ENCODE data around the gene GEMIN4.
"Not testable (repeated sequence)": the region's sequence is repeated elsewhere in the genome, so short reads cannot be mapped to it uniquely, and the experiment has no call there.

The GEMIN4 gene

DNA sequence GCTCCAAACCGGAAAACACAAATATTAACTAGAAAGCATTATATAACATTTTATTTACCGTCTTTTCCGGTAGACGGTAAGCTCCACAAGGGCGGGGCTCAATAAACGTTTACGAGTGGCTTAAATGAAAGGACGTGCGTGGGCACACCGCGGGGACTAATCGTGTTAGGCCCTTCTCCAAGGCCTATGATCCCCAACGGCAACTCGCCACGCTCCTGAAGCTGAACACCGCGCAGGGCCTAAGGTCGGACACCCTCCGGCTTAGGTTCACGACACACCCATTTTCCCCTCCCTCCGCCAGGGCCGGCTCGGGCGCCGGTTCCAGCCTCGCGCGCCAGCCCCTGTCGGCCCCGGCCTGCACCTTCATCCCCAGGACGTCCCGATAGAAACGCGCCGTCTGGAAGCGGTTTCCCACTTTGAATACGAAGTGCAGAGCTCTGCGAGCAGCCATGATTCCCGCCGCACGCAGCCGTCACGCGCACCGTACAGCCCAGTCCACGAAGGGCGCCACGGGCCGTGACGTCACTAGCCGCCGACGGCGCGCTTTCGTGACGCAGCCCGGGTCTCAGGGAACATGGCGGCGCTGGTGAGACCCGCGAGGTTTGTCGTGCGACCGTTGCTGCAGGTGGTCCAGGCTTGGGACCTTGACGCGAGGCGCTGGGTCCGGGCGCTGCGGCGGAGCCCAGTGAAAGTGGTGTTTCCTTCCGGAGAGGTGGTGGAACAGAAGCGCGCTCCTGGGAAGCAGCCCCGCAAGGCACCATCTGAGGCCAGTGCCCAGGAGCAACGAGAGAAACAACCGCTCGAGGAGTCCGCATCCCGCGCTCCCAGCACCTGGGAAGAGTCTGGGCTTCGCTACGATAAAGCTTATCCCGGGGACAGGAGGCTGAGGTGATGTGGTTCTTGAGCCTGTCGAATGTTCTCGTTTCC is 30.0 kb upstream of the GEMIN4 start, which contains the start of the genes GLOD4 and MRM3:
Gene GLOD4 (minus strand): TSS at position 476 of the 927 bp plus-strand sequence. CDS start 25 bp downstream, at position 451.
Gene MRM3 (plus strand): TSS at position 549 of the 927 bp plus-strand sequence. CDS start 26 bp downstream, at position 575.
- FAIRE-seq, result peak; percentile 97
- DNase-seq (ENCODE audit: insufficient read length, low spot score), result peak; percentile 97

- DNase-seq (ENCODE audit: insufficient read length, low spot score) (no peak), FAIRE-seq (no peak)
Observed at GRCh38 chr17:778096-778495, 26.0 kb upstream of the GEMIN4 start.

DNA sequence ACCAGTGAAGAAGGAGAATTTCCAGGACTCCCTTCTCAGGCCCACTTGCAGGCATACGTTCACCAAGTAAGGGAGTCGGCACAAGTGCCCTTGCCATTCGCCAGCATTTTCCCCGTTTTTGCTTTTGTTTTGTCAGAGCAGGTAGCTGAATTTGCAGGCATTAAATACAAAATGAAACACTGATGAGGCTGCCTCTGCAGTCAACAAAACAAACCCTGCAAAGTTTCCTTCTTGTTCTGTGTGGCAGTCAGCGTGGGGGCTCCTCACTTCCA is 22.2 kb upstream of the GEMIN4 start:
- DNase-seq (ENCODE audit: insufficient read length, low spot score) (no peak), FAIRE-seq (no peak)

- FAIRE-seq (no peak), DNase-seq (ENCODE audit: insufficient read length, low spot score) (no peak)
Observed at GRCh38 chr17:773467-774312, 21.6 kb upstream of the GEMIN4 start.

GRCh38 chr17:773016-773415 is 21.0 kb upstream of the GEMIN4 start:
- FAIRE-seq (no peak), DNase-seq (ENCODE audit: insufficient read length, low spot score) (no peak)

- DNase-seq (ENCODE audit: insufficient read length, low spot score), result no peak
- no peak for FAIRE-seq
Observed at GRCh38 chr17:767076-767475, 15.0 kb upstream of the GEMIN4 start.

DNA sequence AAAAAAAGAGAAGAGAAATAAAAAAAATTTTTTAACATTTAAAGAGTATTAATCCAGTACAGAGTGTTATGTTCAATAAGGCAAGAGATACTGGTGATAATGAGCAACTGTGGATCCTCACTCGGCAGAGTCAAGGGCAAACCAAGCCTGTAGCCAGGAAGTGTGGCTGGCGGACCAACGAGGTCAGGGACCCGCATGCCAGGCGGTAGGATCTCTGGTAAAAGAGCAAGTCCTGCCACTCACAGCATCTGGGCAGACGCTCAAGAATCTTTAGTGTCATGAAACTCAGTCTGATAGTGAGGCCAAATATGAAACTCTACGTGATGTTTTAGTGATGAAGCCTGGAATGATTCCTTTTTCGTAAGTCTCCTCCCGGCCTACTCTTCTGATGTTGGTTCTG is 8.3 kb upstream of the GEMIN4 start:
- FAIRE-seq, result no peak
- no peak for DNase-seq (ENCODE audit: insufficient read length, low spot score)

DNA sequence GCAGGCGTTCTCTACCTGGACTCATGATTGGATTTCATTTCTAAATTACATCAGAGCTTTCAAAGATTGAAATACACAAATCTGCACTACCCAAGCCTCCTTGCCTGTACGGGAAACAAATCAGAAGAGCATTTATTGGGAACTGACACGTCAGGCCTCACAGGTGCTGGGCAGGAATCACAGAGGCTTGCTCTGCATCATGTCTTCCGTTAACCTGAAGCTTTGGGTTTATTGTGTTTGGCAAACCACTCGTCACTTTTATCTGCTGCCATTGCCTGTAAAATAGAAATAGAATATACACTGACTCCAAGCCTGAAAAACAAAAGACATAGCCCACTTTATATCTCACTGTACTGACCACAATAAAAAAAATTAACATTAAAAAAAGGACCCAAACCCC is 7.9 kb upstream of the GEMIN4 start:
- FAIRE-seq (no peak), DNase-seq (ENCODE audit: insufficient read length, low spot score) (no peak)

DNA sequence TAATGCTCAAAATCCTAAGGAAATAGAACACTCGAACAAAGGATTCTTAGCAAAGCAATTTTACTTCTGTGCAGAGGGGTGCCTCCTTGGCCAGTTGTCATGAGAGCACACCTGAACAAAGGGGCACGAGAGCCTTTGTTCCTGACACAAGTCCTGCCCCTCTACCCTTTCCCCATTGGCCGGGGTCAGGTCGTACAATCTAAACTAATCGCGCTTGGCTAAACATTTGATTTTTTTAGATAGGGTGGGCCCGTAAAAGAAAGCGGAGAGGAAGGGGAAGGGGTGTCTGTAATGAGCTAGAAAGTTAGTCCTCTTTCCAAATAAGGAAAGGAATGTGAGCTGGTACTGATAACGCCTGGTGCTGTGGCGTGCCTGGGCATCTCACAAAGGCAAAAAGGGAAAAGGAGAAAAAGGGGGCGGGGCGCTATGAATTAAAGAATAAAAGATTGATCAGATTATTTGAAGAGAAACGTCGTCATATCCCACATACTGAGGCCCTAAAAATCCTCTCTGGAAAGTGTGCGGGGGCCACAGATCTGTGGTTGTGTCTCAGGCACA is 4.0 kb upstream of the GEMIN4 start:
- not testable (repeated sequence) for FAIRE-seq; DNase-seq (ENCODE audit: insufficient read length, low spot score)

- FAIRE-seq, result peak; percentile 23
- DNase-seq (ENCODE audit: insufficient read length, low spot score), result not testable (repeated sequence)
Observed at GRCh38 chr17:755319-755961, 3.4 kb upstream of the GEMIN4 start.

DNA sequence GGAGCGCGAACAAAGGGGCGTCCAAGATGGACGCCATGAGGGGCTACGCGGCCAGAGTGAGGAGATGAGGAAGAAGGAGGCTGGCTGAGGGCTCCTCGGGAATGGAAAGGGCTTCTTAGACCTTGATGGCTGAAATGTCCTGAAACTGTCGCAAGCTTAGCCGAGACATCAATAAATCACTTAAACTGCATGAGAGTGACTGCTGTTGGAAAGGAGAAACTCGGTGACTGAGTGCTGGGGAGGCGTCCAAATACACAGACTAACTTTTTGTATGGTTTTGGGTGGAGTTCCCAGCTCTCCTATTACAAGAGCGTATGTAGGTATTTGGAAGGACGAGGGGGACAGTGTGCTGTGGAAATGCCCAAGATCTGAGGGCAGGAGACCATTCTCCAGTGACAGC is 1.4 kb upstream of the GEMIN4 start:
- DNase-seq (ENCODE audit: insufficient read length, low spot score), result no peak
- no peak for FAIRE-seq

- no peak for FAIRE-seq
- no peak for DNase-seq (ENCODE audit: insufficient read length, low spot score)
Observed at GRCh38 chr17:752620-753219, 656 bp upstream of the GEMIN4 start.

DNA sequence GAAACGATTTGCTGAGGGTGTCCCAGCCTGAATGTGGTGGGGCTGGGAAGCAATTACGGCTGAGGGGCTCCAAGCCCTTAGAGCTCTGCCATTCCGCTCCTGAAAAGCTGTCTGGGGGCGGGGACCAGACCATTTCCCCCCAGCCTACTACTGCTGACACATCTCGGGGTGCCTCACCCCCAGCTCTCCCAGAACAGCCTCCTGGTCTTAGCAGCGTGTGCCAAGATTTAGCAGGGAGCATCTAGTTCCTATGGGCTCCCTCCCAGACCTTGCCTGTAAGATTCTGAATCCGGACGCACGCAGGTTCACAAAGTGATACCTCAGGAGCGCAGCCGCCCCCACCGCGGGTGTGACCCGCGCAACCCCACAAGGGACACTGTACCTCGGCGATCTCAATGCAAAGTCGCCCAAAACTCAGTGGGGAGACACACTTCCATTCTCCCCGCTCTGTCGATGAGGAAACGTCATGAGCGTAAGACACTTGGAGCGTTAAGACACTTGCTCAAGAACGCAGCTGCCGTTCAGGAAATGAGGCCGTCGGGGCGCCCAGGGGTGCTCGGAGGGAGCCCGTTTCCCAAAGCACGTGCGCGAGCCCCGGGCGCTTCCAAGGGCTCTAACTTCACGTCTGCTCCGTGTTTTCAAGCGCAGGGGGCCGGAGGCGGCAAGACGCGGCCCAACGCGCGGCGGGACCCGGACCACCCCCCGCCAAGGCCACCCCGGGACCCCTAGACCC is 629 bp downstream of the GEMIN4 start:
- FAIRE-seq, result peak; percentile 9

GRCh38 chr17:750431-751037 is 1.5 kb downstream of the GEMIN4 start:
- FAIRE-seq, result no peak

More for the DNA sequence above, 629 bp downstream of the GEMIN4 start:
- DNase-seq (ENCODE audit: insufficient read length, low spot score), result peak; percentile 55

GRCh38 chr17:749359-749758 is 2.7 kb downstream of the GEMIN4 start:
- peak; percentile 95 for FAIRE-seq
- not testable (repeated sequence) for DNase-seq (ENCODE audit: insufficient read length, low spot score)

More at GRCh38 chr17:750431-751037, 1.5 kb downstream of the GEMIN4 start:
- DNase-seq (ENCODE audit: insufficient read length, low spot score), result no peak

GRCh38 chr17:748604-749003 is 3.5 kb downstream of the GEMIN4 start:
- not testable (repeated sequence) for FAIRE-seq; DNase-seq (ENCODE audit: insufficient read length, low spot score)

DNA sequence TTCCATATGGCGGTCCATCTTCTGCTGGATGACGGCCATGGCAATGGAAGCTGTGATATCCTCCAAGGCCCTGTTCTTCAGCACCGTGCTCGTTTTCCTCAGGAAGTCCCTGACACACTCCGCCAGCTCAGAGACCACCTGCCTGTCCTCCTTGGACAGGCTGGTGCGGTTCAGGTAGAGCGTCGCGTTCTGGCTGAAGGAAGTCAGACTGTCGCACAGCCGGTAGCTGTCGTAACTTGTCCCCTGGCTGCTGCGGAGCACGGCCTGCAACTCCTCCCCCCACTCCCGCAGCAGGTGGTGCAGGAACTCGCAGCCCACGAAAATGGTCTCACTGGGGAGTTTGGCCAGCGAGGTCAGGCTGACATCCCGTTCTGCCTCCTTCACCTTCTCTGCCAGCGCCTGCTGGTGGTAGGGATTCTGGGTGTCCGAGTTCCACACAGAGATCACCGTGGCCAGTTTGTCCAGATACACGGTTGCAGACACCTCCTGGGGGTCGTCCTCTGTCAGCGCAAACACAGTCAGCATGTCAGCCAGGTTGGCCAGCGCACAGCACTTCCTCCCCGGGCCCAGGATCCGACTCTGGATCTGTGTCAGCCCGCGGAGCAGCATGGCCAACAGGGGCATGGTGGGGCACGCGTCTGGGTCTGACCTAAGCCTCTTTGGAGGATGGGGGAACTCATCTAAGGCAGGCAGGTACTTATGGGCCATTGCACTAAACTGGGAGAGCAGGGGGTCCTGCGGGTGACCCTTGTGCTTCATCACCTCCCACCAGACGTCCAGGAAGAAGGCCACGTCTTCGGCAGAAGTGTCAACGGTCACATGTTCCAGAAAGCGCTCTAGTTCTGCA is 5.1 kb downstream of the GEMIN4 start:
- DNase-seq (ENCODE audit: insufficient read length, low spot score), result no peak
- no peak for FAIRE-seq

DNA sequence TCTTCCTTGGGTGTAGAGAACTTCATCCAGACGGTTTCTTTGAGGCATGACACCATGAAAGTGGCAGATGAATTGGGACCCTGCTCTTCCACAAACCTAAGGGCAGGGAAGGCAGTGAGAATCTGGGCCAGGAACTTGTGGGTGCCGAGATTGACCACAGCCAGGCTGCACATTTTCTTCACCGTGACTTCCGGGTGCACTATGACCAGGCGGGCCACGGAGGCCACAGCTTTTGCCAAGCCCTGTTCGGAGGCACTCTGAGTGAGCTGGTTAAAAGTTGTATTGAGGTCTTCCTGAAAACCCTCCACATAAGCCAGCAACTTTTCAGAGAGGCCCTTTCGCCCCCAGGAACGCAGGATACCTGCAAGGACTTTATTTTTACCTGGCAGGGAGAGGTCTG is 5.9 kb downstream of the GEMIN4 start:
- FAIRE-seq, result no peak
- no peak for DNase-seq (ENCODE audit: insufficient read length, low spot score)
